ENCODE results near the gene TECR. TPM values are rescaled to one million over a fixed set of nuclear protein-coding genes. Genes with fewer than 3 reads are reported as not detected.

Gene TECR
- total and polyA plus RNA-seq, 9 of the 15 experiments (the other 6 are each of a cell fraction or from before 2014, with no cell fraction given) = 29.3 to 211 (median 81.4) TPM

DNA sequence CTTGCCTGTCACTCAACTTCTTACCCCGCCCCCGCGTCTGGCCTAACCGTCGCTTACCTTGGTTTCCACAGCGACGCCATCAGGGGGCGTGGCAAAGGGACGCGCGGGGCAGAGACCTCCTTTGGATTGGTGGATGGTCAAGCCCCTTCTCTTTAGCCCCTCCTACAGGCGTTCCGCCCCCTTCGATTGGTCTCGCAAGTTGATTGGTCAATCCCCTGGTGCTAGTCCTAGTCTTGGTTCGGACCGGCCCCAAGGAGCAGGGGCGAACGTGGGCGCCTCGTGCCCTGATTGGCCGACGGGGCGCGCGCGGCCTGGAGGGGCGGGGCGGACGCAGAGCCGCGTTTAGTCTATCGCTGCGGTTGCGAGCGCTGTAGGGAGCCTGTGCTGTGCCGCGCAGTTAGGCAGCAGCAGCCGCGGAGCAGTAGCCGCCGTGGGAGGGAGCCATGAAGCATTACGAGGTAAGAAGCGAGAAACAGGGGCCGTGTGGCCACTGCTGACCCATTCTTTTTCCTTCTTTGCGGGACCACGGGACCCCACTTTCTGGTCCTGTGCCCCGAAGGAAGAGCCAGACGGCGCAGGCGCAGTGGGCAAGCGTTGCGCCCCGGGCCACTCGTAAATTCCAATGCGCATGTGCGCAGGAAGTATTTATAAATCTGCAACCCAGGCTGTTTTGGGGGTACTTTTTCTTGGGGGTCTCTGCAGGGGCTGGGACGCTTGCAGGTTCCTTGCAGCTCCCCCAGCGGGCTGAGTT is at the start of gene TECR (continued):
- TF ChIP-seq, protein P1, sequence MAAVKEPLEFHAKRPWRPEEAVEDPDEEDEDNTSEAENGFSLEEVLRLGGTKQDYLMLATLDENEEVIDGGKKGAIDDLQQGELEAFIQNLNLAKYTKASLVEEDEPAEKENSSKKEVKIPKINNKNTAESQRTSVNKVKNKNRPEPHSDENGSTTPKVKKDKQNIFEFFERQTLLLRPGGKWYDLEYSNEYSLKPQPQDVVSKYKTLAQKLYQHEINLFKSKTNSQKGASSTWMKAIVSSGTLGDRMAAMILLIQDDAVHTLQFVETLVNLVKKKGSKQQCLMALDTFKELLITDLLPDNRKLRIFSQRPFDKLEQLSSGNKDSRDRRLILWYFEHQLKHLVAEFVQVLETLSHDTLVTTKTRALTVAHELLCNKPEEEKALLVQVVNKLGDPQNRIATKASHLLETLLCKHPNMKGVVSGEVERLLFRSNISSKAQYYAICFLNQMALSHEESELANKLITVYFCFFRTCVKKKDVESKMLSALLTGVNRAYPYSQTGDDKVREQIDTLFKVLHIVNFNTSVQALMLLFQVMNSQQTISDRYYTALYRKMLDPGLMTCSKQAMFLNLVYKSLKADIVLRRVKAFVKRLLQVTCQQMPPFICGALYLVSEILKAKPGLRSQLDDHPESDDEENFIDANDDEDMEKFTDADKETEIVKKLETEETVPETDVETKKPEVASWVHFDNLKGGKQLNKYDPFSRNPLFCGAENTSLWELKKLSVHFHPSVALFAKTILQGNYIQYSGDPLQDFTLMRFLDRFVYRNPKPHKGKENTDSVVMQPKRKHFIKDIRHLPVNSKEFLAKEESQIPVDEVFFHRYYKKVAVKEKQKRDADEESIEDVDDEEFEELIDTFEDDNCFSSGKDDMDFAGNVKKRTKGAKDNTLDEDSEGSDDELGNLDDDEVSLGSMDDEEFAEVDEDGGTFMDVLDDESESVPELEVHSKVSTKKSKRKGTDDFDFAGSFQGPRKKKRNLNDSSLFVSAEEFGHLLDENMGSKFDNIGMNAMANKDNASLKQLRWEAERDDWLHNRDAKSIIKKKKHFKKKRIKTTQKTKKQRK (IDR thresholded peaks at IDR 0.05; ENCODE audit: borderline replicate concordance, low read depth, low read length) = peak; percentile 38; the same call in 1 of the 2 replicates
- TF ChIP-seq ZNF232 (CRISPR knock-in tag; IDR thresholded peaks at IDR 0.05) (0 out of 2 replicates have a peak, but pooled peaks have one; percentile 60), GATA2 (CRISPR knock-in tag; IDR thresholded peaks at IDR 0.05) (no peak), CBX5 (IDR thresholded peaks at IDR 0.05; ENCODE audit: borderline replicate concordance, low read depth) (no peak), POLR2AphosphoS5 (IDR thresholded peaks at IDR 0.05; ENCODE audit: control insufficient read depth, insufficient read depth, low read depth, low read length) (peak; percentile 90), HMGN3 (IDR thresholded peaks at IDR 0.05; ENCODE audit: borderline replicate concordance, extremely low read depth, insufficient read length, low read depth, low read length) (peak; percentile 60), NFYB (IDR thresholded peaks at IDR 0.05; ENCODE audit: extremely low read depth, insufficient read length) (peak; percentile 74), CTBP1 (IDR thresholded peaks at IDR 0.05; ENCODE audit: borderline replicate concordance) (peak; percentile 98), NR2C2 (CRISPR knock-in tag; IDR thresholded peaks at IDR 0.05) (0 out of 2 replicates have a peak, but pooled peaks have one; percentile 31), NR2C2 (tag; IDR thresholded peaks at IDR 0.05) (no peak), ZNF766 (CRISPR knock-in tag; conservative IDR thresholded peaks at IDR 0.05) (0 out of 2 replicates have a peak, but pooled peaks have one; percentile 55), POLR2AphosphoS2 (IDR thresholded peaks at IDR 0.05; ENCODE audit: low read length) (peak; percentile 82; the same call in 1 of the 2 replicates), YY1 (IDR thresholded peaks at IDR 0.05; ENCODE audit: borderline replicate concordance in 1 of 3, control insufficient read depth in 1 of 3, extremely low read depth in 1 of 3, insufficient read depth in 3 of 3, insufficient read length in 1 of 3, insufficient replicate concordance in 2 of 3, low read depth in 1 of 3, low read length in 2 of 3) (peak in 1 of 3 experiments; percentile 24), SMAD4 (CRISPR knock-in tag; conservative IDR thresholded peaks at IDR 0.05) (0 out of 2 replicates have a peak, but pooled peaks have one; percentile 19), POLR2H (tag; IDR thresholded peaks at IDR 0.05; ENCODE audit: low read depth) (peak; percentile 90; the same call in 1 of the 2 replicates), SAP30 (IDR thresholded peaks at IDR 0.05; ENCODE audit: borderline replicate concordance, insufficient read depth, low read depth, low read length, poor library complexity, severe bottlenecking) (peak; percentile 17), EGR1 (conservative IDR thresholded peaks at IDR 0.05) (peak; percentile 98), KLF13 (tag; IDR thresholded peaks at IDR 0.05; ENCODE audit: borderline replicate concordance, low read depth) (peak; percentile 17; the same call in 1 of the 2 replicates), TBL1XR1 (IDR thresholded peaks at IDR 0.05; ENCODE audit: low read length in 2 of 2) (peak in 1 of 2 experiments; percentile 17; a peak in 1 of 4 replicates)
- TF ChIP-seq, protein P2, sequence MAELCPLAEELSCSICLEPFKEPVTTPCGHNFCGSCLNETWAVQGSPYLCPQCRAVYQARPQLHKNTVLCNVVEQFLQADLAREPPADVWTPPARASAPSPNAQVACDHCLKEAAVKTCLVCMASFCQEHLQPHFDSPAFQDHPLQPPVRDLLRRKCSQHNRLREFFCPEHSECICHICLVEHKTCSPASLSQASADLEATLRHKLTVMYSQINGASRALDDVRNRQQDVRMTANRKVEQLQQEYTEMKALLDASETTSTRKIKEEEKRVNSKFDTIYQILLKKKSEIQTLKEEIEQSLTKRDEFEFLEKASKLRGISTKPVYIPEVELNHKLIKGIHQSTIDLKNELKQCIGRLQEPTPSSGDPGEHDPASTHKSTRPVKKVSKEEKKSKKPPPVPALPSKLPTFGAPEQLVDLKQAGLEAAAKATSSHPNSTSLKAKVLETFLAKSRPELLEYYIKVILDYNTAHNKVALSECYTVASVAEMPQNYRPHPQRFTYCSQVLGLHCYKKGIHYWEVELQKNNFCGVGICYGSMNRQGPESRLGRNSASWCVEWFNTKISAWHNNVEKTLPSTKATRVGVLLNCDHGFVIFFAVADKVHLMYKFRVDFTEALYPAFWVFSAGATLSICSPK (IDR thresholded peaks at IDR 0.05; ENCODE audit: borderline replicate concordance) = no peak
